ENCODE data around the gene SSH3.

SSH3 gene

DNA sequence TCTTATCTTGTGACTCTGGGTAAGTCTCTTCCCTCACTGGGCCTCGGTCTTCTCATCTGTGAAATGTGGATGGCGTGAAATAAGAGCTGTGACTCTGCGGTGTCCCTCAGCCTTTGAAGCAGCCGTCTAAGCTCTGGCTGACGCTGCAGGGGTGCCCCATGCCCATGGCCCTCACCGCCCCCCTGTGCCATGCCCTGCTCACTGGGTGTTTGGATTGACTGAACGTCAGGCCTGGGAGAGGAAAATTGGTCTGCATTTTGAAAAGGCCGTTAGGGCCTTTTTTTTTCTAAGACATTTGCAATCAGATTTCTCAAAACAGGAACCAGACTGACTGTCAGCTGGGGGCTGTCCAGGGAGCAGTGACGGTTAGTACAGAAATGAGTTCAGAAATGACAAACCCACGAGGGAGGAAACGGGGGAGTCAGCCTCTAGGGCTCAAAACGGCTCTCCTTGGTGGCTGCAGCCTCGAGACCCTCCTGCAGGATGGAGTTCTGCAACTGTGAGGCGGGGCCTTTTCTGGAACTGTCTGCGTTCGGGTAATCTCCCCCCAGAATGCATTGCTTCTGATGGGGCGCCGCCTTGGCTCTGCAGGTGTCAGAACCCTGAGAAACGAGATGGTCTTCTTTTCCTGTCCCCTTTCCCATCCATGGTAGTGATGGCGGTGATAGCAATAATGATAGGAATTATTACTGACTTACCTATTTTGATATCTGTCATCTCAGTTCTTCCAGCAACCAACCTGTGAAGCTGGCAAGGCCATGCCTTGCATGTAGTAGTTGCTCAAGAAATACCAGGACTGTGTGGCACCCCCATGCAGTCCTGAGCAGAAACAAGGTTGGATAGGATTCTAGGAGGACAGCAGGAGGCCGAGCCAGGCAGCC, 35.0 kb upstream of the SSH3 start:
- DNase-seq, result peak; percentile 88 to 95 (median 92)

DNA sequence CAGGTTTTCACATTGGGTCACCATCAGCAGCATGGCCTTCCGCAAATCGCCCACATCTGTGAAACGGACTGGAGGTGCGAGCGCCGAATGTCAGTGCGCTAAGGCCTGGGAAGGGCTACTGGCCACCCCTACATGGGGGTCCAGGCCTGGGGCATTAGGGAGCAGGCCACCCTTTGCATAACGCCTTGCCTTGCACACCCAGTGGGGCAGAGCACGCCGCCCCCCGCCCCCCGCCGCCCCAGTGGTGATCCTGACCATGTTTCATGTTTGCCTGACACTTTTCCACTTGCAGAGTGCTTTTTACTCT, 34.4 kb upstream of the SSH3 start:
- DNase-seq, result peak in 1 of 4 experiments; percentile 44

DNA sequence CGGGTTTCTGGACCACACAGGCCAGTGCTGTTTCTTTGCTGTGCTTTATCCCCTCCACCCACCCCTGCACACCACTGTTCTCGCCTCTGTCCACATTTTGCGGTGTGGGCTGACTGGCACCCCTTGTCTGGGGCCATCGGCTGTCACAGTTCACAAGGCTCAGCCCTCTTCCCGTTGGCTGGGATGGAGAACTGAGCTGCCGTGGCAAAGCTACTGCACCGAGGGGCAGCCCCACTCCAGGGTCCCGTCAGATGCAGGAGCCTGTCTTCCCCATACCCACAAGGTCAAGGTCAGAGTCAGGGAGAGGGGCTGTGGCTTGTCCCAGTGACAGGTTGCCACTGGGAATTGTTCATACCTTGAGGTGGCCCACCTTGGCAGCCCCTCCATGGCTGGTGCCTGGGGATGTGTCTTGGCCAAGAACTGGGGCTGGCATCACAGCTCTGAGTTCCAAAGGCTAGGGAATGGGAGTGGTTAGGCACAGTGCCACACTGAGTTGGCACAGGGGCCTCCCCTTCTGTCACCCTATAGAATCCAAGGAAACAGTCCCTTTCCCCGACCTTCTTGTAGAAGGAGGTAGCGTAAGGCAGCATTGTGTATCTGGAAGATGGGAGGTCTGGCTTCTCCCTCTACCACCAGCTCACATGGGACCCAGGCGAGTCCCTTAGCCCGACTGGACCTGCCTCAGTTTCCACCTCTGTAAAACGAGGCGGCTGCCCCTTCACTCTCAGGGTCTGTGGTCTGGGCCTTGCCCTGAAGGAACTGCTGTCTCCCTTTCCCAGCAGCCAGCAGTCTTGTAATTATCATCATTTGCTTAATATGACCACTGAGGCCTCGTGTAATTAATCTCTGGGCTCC, 33.7 kb upstream of the SSH3 start:
- DNase-seq, result peak in 3 of 4 experiments; percentile 67 to 71 (median 67)

DNA sequence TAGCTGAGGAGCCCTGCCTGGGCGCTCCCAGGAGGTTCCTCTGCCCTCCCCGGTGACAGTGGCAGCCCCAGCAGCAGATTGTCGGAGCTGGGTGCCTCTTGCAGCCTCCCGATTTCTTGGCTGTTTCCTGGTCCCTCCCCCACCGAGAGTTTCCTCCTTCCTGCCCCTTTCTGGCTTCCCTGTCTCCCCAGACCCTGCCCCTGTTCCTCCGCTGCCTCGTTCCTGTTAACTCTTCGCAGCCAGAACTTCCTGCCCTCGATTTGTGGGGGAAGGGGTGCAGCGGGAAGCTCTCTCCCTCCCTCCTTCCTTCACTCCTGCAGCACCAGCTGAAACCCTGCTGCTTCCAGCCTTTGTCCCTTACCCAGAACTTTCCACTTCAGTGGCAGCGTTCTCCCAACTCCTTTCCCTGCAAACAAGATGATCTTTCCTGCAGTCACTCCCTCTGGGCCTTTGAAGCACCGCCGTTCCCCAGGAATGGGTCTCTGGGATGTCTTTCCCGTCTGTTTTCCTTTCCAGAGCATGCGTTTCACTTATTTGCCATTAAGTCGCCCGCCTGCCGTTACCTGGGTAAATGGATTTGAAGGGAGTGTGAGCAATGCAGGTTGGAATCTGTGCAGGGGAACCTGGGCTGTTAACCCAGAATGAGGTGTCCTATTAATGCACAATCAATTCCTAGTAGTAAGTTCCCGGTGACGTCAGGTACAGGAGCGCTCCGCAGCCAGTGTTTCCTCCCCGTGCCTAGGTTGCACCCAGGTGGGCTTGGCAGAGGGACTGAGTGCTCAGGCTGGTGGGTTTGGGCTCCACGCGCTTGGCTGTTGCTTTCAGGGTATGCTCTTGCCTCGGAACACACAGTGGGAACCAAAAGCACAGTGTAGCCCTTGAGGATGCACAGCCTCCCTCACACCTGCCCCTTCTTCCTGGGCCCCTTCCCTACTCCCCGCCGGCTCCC, 32.8 kb upstream of the SSH3 start:
- peak; percentile 75 to 88 (median 84) for DNase-seq

DNA sequence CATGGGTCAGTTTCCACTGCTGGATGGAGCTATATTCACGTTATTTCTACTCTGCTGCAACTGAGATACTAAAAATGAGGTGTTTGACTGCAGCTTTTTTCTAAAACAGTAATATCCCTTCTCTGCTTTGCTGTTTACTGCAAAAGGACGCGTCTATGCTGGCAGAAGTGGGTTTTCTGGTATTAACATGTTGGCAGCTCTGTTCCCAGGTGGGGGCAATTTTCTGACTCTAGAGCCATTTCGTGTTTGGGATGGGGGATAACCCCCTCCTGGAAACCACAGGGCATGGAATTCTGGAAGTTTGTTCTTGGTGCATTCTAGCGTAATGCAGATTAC, 32.2 kb upstream of the SSH3 start:
- no peak for DNase-seq

DNA sequence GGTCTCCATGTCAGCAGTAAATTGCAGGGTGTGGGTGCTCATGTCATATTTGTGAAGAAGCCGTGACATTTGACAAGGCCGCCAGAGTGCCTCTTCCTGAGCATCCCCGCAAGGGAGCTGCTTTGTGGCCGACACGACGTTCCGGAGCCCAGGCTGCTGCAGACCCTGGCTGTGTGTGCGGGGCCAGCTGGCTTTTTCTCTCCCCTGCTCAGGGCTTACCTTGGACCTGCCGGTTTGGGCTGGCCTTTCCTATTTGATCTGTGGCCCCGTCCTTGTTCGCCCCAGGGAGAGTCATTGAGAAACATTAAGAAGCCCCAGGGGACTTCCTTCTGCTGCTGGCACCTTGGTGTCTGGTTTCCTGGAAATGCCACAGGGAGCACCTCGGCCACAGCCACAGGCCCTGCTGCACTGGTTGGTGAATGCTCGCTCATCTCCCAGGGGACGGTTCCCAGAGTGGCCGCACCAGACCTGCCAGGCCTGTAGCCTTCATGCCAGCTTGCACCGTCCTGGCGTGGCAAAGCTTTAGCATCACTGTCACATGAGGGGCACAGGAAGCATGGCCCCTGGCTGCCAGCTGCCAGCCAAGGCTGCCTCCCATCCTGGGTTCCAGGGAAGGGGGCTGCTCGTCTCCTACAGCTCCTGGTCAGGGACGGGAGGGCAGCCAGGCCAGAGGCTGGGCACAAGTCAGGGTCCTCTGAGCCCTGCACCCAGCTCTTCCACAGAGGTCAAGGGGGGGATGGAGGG, 31.6 kb upstream of the SSH3 start:
- peak in 2 of 4 experiments; percentile 31 to 41 for DNase-seq

DNA sequence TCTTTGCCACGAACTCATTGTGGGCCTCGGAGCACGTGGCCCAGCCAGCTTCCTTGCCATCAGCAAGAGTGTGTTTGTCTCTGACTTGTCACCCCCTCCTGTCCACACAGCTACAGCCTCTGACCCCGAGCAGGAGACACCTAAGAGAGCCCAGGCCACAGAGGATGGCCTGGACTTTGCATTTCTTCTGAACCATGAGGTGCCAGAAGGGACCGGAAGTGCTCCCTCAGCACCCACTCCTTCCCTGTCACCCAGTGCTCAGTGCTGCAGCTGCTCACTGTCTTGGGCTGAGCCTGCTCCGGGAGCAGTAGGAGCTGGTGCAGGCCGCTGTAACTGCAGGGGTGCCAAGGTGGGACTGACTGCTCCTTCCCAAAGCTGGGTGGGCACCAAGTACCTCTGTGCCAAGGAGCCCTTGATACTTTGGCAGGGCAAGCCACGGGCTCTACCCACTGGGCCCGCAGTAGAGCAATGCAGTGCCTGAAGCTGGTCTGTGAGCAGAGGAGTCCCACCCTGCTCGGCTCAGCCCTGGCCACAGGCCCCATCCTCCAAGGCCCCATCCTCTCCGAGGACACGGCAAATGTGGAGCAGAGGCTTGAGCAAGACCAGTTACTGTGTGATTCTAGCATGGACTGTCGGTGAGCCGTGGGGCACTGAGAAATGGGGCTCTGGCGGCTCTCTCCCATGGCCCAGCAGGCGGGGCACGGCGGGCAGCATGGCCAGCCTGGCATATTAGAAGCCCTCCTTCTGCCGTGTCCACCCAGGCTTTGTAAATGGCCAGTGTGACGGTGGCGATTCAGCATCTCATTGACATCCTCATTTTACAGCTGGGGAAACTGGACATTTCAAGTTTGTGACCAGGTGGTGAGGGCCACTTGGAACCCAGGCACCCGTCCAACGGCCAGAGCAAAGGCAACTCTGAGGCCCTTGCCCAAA, 30.7 kb upstream of the SSH3 start:
- DNase-seq, result peak; percentile 58 to 78 (median 76)

DNA sequence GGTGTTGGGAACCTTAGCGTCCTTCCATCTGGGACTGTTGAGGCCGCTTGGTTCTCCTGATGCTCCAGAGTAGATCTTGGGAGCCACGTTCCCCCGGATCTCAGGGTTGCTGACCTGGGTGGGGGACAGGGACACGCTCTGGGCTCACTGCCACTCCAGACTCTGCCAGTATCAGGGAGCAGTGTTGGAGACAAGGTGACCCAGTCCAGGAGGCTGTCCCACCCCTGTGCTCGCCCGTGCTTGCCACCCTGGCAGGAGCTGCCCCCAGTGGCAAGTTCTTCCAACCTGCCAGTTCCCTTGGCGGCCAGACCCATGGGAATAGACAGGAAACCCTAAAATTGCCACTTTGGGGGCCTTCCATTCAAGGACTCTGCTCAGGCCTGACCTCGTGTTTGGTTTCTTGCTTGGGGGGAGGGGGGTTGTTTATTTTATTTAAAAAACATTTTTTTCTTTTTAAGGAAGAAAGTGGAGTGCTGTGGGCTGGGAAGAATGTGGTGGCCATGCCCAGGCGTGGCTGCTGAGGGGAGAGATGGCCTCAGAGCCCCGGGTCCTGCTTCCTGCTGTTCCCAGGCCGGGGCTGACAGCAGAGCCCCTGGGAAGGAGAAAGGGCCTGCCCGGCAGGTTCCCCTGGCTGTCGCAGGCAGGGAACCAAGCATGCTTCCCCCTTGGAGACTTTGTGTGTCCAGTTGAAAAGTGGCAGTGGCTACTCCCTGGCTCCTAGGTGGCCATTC, 29.9 kb upstream of the SSH3 start:
- peak in 3 of 4 experiments; percentile 41 to 66 (median 50) for DNase-seq

DNA sequence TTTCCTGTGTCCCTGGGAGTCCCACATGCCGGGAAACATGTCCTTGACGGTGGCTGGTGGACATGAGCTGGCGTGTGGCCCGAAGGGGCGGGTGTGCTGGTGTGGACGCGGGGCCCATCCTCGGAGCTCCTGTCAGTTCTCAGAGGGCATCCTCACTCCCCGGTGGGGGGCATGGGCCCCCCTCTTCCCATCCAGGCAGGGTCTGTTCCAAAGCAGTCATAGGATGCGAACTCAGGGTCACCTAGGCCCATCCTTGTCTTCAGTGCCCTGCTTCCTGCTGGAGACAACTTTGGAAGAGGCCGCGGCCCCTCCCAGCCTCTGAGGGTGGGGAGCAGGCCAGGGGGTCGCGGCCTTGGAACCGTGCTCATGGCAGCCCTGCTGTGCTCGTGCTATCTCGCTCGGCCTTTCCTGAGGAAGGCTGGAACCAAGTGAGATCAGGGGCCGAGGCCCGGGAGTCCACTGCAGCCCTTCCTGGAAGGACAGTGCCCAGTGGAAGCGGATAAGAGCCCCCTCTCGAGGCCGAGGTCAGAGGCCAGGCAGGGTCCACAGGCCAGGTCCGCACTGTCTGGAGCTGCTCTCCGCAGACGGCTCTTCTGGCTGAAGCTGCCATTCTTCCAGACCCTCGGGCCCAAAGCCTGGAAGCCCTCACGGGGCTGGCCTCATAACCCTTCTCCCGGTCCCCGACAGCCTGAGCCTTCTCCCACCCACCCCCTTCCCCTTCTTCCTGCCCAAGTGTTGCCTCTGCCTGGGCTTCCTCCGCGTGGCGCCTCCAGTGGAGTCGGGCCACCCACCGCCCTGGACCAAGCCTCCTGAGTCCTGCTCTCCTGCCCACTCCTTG, 28.3 kb upstream of the SSH3 start:
- peak in 1 of 4 experiments; percentile 55 for DNase-seq

DNA sequence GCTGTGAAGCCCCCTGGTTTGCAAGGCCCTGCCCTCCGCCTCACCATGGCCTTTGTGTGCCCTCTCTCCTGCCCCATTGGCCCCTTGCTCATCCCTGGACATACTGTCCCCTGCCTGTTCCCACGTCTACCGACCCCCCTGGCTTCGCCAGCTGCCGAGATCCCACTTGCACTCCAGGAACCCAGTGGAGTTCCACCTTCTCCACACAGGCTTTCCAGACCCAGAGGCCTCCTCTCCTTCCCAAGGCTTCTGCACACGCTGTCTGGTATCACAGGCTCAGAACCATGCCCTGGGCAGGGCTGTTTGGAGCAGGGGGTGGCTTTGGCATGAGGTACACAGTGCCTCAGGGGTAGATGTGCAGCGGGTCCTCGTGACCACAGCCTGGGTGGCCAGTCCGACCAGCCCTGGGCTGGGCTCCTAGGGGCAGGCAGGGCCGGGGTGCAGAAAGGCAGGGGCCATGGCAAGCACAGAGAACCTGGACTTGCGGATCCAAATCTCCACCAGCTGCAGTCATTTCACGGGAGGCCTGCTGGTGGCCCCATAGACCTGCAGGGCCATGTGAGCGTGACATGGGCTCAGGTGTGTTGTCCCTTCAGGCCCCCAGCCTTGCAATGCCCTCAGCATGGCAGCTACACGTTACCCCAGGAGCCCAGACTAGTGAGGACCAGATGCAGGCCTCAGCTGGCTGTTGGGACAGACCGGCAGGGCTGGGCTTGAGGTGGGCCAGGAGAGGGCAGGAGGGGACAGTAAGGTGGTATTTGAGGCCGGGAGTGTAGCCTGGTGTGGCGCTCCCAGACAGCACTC, 27.5 kb upstream of the SSH3 start:
- DNase-seq, result no peak

DNA sequence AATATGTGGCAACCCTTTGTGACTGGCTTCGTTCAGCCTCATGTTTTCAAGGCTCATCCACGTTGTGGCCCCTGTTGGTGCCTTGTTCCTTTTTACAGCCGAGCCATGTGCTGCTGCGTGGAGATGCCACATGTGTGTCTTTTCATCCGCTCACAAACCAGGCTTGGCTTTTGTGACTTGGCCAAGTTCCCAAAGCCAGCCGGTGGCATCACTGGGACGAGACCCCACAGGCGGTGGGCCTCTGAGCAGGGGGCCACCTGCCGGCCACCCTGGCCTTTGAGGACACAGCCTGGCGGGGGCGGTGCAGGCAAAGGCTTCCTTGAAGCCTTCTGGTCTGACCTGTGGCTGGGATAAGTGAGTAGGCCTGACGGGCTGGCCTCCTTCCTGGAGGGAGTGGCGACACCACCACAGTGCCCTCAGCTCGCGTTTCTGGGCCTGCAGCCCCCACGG, 26.5 kb upstream of the SSH3 start:
- DNase-seq, result peak; percentile 68 to 82 (median 80)

DNA sequence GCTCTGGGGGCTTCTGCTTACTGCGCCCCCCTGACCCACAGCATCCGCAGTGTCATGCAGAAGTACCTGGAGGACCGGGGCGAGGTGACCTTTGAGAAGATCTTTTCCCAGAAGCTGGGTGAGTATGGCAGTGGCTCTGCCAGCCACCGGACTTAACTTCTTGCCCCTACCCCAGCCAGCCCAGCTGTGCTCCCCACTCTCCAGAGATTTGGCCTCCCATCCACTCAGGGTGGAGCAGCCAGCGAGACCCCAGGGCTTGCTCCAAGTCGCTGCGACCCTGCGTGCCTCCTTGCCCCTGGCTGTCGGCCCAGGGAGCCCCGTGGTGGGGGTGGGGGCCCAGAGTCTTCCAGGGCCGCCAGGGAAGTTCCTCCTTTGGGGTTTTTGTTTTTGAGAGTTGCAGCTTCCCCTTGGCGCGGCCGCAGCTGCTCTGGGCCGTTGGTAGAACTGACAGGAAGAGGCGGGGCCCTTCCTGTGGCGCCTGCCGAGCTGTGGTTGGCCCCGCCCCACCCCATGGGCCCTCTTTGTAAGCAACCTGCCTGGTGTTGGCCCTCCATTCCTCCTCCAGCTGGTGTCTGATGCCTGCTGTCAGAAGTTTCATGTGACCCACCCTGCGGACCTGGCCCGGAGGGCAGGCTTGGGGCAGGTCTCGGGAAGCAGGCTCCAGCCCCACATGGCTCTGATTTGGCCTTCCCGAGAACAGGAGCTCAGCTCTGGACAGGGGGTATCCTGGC, 25.9 kb upstream of the SSH3 start:
- DNase-seq, result peak; percentile 96 to 98 (median 98)

DNA sequence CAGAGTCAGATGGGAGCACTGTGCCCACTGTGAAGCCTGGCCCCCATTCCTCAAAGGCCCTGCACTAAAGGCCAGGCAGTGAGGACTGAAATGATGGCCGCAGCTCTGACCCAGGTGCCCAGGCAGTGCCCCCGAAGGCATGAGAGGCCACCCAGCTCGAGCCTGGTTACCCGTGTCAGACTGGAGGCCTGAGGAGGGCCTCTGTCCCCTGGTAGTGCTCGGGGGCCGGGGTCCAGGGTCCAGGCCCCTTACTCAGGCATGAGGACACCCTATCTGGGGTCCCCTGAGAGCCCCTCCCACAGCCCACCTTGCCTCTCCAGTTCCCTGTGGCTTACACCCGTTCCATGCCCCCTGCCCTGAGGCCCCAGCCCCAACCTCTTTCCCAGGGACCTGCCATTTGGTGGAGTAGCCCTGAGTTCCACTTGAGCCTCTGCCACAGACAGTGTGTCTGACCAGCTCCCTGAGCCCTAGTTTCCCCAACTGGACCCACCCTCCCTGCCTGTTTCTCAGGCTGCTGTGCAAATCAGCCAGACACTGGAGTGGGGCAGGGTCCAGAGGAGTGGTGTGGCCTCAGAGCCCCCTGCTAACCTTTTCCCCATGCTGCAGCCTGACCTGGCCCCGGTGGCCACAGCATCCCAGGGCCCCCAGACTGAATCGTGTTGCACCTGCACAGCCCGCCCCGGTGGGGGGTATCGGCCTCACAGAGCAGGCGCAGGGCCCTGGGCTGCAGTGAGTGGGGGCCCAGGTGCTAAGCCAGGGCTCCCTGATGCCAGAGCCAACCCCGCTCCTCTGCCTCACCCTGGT, 25.0 kb upstream of the SSH3 start:
- no peak for DNase-seq

DNA sequence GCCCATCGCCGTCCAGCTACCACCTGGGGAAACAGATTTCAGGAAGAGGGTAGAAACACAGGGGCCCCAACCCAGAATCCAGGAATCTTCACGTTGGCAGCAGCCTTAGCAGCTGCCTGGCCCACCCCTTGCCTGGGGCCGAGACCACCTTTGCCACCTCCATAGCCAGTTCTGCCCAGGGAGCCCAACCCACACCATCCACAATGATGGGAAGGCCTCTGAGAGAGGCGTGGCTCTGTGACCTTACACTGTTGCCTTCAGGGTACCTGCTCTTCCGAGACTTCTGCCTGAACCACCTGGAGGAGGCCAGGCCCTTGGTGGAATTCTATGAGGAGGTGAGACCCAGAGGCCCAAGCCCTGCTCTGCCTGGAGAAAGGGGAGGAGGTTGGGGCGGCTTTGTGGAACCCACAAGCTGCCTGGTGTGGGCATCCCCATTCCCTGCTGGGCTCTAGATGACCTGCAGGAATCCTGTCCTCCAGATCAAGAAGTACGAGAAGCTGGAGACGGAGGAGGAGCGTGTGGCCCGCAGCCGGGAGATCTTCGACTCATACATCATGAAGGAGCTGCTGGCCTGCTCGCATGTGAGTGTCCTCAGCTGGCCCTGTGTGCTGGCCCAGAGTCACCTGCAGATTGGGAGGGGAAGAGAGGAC, 24.3 kb upstream of the SSH3 start:
- DNase-seq, result peak in 1 of 4 experiments; percentile 31

DNA sequence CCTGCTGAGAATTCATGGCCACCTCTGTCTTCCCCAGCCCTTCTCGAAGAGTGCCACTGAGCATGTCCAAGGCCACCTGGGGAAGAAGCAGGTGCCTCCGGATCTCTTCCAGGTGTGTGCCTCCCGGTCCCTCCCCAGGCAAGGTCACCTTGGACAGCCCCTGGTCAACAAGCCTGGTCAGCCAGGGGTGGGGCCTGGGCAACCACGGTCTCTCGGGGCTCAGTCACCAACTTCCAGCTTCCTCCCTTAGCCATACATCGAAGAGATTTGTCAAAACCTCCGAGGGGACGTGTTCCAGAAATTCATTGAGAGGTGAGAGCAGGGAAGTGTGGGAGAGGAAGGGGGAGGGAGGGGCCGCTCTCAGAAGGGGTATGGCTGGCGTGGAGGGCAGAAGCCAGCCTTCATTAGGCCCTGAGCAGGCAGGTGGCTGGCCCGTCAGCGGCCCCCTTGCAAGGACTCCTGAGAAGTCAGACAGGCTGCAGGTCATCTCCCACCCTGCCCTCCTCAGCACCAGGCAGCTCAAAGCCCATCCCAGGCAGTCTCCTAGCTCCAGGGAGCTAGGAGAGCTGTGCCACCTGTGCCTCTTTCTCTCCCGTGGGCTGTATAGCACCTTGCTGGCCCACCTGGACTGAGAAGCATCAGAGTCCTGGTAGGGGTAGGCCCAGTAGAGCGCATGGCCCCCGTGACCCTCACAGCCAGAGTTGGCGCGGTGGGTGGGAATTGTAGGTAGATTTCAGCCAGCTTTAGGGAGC, 23.6 kb upstream of the SSH3 start:
- no peak for DNase-seq
